ENCODE data around the gene SNAPC4.

The SNAPC4 gene

GRCh38 chr9:136400038-136400834 is at the start of gene SNAPC4:
TSS of gene SNAPC4 (minus strand) at chr9:136400170. CDS start at chr9:136398428, 1,742 bp downstream.
- peak; percentile 64 to 82 for DNase-seq (ENCODE audit: low read depth in 2 of 2)

- no peak for DNase-seq (ENCODE audit: low read depth in 2 of 2)
Measured at GRCh38 chr9:136448655-136449054, 48.7 kb upstream of the SNAPC4 start.

- no peak for DNase-seq (ENCODE audit: low read depth in 2 of 2)
Measured at GRCh38 chr9:136447173-136447778, 47.3 kb upstream of the SNAPC4 start.

GRCh38 chr9:136445799-136446198 is 45.8 kb upstream of the SNAPC4 start:
- no peak for DNase-seq (ENCODE audit: low read depth in 2 of 2)

GRCh38 chr9:136444102-136444501 is 44.1 kb upstream of the SNAPC4 start:
- no peak for DNase-seq (ENCODE audit: low read depth in 2 of 2)

- DNase-seq (ENCODE audit: low read depth in 2 of 2): no peak
Measured at GRCh38 chr9:136443687-136444086, 43.7 kb upstream of the SNAPC4 start.

GRCh38 chr9:136443087-136443486 is 43.1 kb upstream of the SNAPC4 start:
- no peak for DNase-seq (ENCODE audit: low read depth in 2 of 2)

GRCh38 chr9:136442265-136442664 is 42.3 kb upstream of the SNAPC4 start:
- no peak for DNase-seq (ENCODE audit: low read depth in 2 of 2)

- DNase-seq (ENCODE audit: low read depth in 2 of 2): no peak
Measured at GRCh38 chr9:136441681-136442245, 41.8 kb upstream of the SNAPC4 start.

- no peak for DNase-seq (ENCODE audit: low read depth in 2 of 2)
Measured at GRCh38 chr9:136441191-136441680, 41.3 kb upstream of the SNAPC4 start.

GRCh38 chr9:136439481-136440408 is 39.8 kb upstream of the SNAPC4 start, which contains the start of gene INPP5E:
TSS of gene INPP5E (minus strand) at chr9:136439845. CDS start at chr9:136439419, 426 bp downstream.
- DNase-seq (ENCODE audit: low read depth in 2 of 2): peak; percentile 37 to 72

GRCh38 chr9:136438548-136439480 is 38.8 kb upstream of the SNAPC4 start:
- DNase-seq (ENCODE audit: low read depth in 2 of 2): peak; percentile 19 to 55

GRCh38 chr9:136437839-136438547 is 38.0 kb upstream of the SNAPC4 start:
- DNase-seq (ENCODE audit: low read depth in 2 of 2): no peak

GRCh38 chr9:136437430-136437829 is 37.5 kb upstream of the SNAPC4 start:
- no peak for DNase-seq (ENCODE audit: low read depth in 2 of 2)

- DNase-seq (ENCODE audit: low read depth in 2 of 2): no peak
Measured at GRCh38 chr9:136436055-136436634, 36.2 kb upstream of the SNAPC4 start.

- DNase-seq (ENCODE audit: low read depth in 2 of 2): no peak
Measured at GRCh38 chr9:136434580-136435169, 34.7 kb upstream of the SNAPC4 start.

GRCh38 chr9:136433849-136434579 is 34.0 kb upstream of the SNAPC4 start:
- DNase-seq (ENCODE audit: low read depth in 2 of 2): no peak

GRCh38 chr9:136433043-136433715 is 33.2 kb upstream of the SNAPC4 start:
- no peak for DNase-seq (ENCODE audit: low read depth in 2 of 2)

Data from stimulated activated CD8-positive, alpha-beta memory T cell treated with anti-CD3 and anti-CD28 coated beads, Interleukin-7, amount 100 ng/mL, for 4 hours (primary cell).